HepG2 (cell line): Measurements from ENCODE around the gene SULT2B1. TPM values are rescaled to one million over a fixed set of nuclear protein-coding genes. Genes with fewer than 3 reads are reported as not detected.

Source experiments
- BRD4 ChIP-seq: sonication (generic); formaldehyde crosslinking; IDR thresholded peaks from 2 replicates; pipeline ENCODE4 v1.4.0; 2020; ENCODE audit warnings: missing genetic modification reagents
- FUBP1 ChIP-seq: sonication (generic); formaldehyde crosslinking; IDR thresholded peaks from 2 replicates; pipeline ENCODE4 v1.5.1; 2020; ENCODE audit warnings: missing genetic modification reagents, mild to moderate bottlenecking, borderline replicate concordance
- HCFC1 ChIP-seq: fragments of 150-350 bp; IDR thresholded peaks from 2 replicates; pipeline ENCODE4 v1.6.1; 2014; ENCODE audit warnings: low read depth, low read length
- KDM3A ChIP-seq: IDR thresholded peaks from 2 replicates; pipeline ENCODE4 v1.6.1; 2018; ENCODE audit warnings: low read depth, missing compliant biosample characterization
- MBD4 ChIP-seq: IDR thresholded peaks from 2 replicates; pipeline ENCODE4 v1.6.1; 2012; ENCODE audit warnings: low read length, inconsistent platforms, borderline replicate concordance
- NFAT5 ChIP-seq: sonication (generic); formaldehyde crosslinking; IDR thresholded peaks from 2 replicates; pipeline ENCODE4 v1.4.0; 2020; ENCODE audit warnings: missing genetic modification reagents
- RBM22 ChIP-seq: fragments of 200-400 bp; formaldehyde crosslinking; optimal IDR thresholded peaks from 2 replicates; pipeline ENCODE3; 2017; ENCODE audit warnings: mild to moderate bottlenecking, low read length, moderate library complexity
- SMAD3 ChIP-seq: sonication (generic); formaldehyde crosslinking; IDR thresholded peaks from 2 replicates; pipeline ENCODE4 v1.4.0; 2020; ENCODE audit warnings: missing genetic modification reagents
- SOX6 ChIP-seq, 2 experiments: fragments of 450-650 bp in 1 of 2; sonication (generic) in 1 of 2; formaldehyde crosslinking in 1 of 2; IDR thresholded peaks; 2 replicates each; pipeline versions ENCODE4 v1.4.0 to v1.6.1; 2017 to 2020; ENCODE audit warnings: antibody characterized with exemption in 1 of 2, mild to moderate bottlenecking in 1 of 2, missing genetic modification reagents in 1 of 2
- ZBTB39 ChIP-seq: sonication (generic); formaldehyde crosslinking; IDR thresholded peaks from 2 replicates; pipeline ENCODE4 v1.5.0; 2020; ENCODE audit warnings: missing genetic modification reagents
- ZNF430 ChIP-seq: sonication (generic); formaldehyde crosslinking; IDR thresholded peaks from 2 replicates; pipeline ENCODE4 v1.9.0; 2021; ENCODE audit warnings: mild to moderate bottlenecking, missing genetic modification reagents
- ZNF761 ChIP-seq: sonication (generic); formaldehyde crosslinking; conservative IDR thresholded peaks from 2 replicates; pipeline ENCODE4 v1.4.0; 2020; ENCODE audit warnings: mild to moderate bottlenecking, missing genetic modification reagents
- ZNF891 ChIP-seq: sonication (generic); formaldehyde crosslinking; IDR thresholded peaks from 2 replicates; pipeline ENCODE4 v1.5.0; 2020; ENCODE audit warnings: mild to moderate bottlenecking, missing genetic modification reagents
- ZSCAN22 ChIP-seq: sonication (generic); formaldehyde crosslinking; IDR thresholded peaks from 2 replicates; pipeline ENCODE4 v1.4.0; 2020; ENCODE audit warnings: mild to moderate bottlenecking, missing genetic modification reagents
- polyA plus RNA-seq, 8 experiments: library from polyadenylated mRNA; depleted of rRNA in 3 of 8; stranded (reverse) in 7 of 8; unstranded in 1 of 8; fragments of >200 nt; fragmentation: Illumina TruSeq in 4 of 8; extraction: Trizol in 4 of 8; gene quantifications; 2 replicates each; pipeline versions ENCODE4 v1.2.1 to v1.2.3, GENCODE V29; 2011 to 2016; ENCODE audit warnings: low read depth in 4 of 8, missing spikeins in 1 of 8, mixed read lengths in 1 of 8; ENCODE audit not compliant: insufficient read depth in 1 of 8
- total RNA-seq, 5 experiments: library from RNA; depleted of rRNA; stranded (reverse); fragments of >200 nt; fragmentation: Illumina TruSeq; extraction: Trizol; gene quantifications; 2 replicates each; pipeline ENCODE4 v1.2.3, GENCODE V29; 2016; ENCODE audit warnings: low read depth in 1 of 5
- TF ChIP-seq, protein P1 (sequence below): sonication (generic); formaldehyde crosslinking; IDR thresholded peaks from 2 replicates; pipeline ENCODE4 v1.8.0; 2022; ENCODE audit warnings: mild to moderate bottlenecking, missing genetic modification reagents, moderate library complexity

The SULT2B1 gene
- total and polyA plus RNA-seq, 2 of the 13 experiments (the other 11 are each of a cell fraction or from before 2014, with no cell fraction given): 0.13 TPM; not detected in 1

DNA sequence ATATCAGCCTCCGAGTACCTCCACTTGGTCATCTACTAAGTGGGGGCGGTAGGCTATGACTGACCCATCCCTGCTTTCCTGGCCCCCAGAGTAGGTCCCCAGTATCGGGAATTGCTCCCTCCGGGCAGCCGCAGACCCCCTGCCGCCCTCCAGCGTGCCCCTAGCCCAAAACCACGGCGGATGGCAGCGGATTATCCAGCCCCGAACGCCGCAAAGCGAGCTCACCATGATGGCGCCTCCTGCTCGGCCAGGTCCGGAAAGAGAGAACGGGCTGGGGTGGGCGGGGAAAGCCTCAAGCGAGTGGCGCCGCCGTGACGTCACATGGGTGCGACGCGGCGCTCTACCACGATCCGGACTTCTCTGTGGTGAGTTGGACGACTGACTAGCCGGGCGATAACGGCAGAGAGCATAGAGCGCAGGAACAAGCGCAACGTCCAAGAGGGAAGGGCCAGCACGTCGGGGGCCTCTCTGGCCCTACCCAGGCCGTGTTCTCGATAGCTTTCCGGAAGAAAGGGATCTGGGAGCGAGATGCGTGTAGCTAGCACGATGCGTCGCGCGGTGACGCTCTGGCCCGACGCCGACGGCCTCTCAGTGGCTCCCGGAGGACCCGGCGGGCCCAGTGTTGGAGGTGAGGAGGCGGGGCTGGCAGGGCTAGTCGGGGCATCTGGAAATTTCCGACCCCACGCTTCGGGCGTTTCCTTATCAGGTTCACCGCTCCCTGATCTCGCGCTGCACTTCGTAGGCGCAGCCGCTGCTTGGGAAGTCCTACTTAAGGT lies 67.1 kb downstream of the SULT2B1 start, which contains the start of the genes RPL18 and SPHK2 (continued):
- TF ChIP-seq ZNF891 (CRISPR knock-in tag) (peak; percentile 75), ZBTB39 (CRISPR knock-in tag) (no peak), RBM22 (no peak), SOX6 (IDR thresholded peaks at IDR 0.05) (no peak), SOX6 (CRISPR knock-in tag; IDR thresholded peaks at IDR 0.05) (peak; percentile 77), MBD4 (no peak), NFAT5 (peak; percentile 82), HCFC1 (peak; percentile 83), FUBP1 (peak; percentile 75; the same call in 1 of the 2 replicates), SMAD3 (CRISPR knock-in tag) (peak; percentile 97), KDM3A (CRISPR knock-in tag) (peak; percentile 97), ZSCAN22 (CRISPR knock-in tag) (0 out of 2 replicates have a peak, but pooled peaks have one; percentile 25), ZNF430 (CRISPR knock-in tag) (no peak), ZNF761 (CRISPR knock-in tag) (0 out of 2 replicates have a peak, but pooled peaks have one; percentile 45), BRD4 (peak; percentile 1; the same call in 1 of the 2 replicates)
- TF ChIP-seq, protein P1, sequence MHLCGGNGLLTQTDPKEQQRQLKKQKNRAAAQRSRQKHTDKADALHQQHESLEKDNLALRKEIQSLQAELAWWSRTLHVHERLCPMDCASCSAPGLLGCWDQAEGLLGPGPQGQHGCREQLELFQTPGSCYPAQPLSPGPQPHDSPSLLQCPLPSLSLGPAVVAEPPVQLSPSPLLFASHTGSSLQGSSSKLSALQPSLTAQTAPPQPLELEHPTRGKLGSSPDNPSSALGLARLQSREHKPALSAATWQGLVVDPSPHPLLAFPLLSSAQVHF (CRISPR knock-in tag): peak; percentile 91; the same call in 1 of the 2 replicates
